Measurements from ENCODE around the gene TNRC6C. TPM values are rescaled to one million over a fixed set of nuclear protein-coding genes. Genes with fewer than 3 reads are reported as not detected.
"Not testable (repeated sequence)": the region's sequence is repeated elsewhere in the genome, so short reads cannot be mapped to it uniquely, and the experiment has no call there.

The TNRC6C gene
- total RNA-seq, 2 experiments from 2014 or later, result 10.9 to 15.6 TPM

GRCh38 chr17:78112518-78113471 is 154.3 kb downstream of the TNRC6C start:
- Mint-ChIP-seq H3K9me3 (no peaks in the 10 kb centered on the region), H3K4me1 (ENCODE audit: low read depth) (peaks cover 30% of the 10 kb centered on the region), H3K27ac (peak overlapping the region; percentile 76), H3K27me3 (no peaks in the 10 kb centered on the region), H3K4me3 (no peak overlapping the region), H3K36me3 (peaks cover 40% of the 10 kb centered on the region)
- ChIA-PET POLR2A (interaction anchor here (0.5 to 1.6 kb wide), 4 partner anchors 12 to 44 kb away, joined by 3 read pairs; no protein-coding TSS in a partner anchor), CTCF (interaction anchor here (0.7 to 4.9 kb wide), 18 partner anchors 9 to 139 kb away, joined by 3 to 60 read pairs (median 5); partner anchors contain the start of gene TMC8)
- peak; percentile 86 for DNase-seq
- intact Hi-C loops (cut with micrococcal nuclease), result loop anchor here (1.0 to 2.0 kb wide), 3 partner anchors 22 to 64 kb away; partner anchors contain the start of gene SYNGR2

GRCh38 chr17:78113804-78114785 is 155.6 kb downstream of the TNRC6C start:
- CTCF ChIA-PET, result interaction anchor here (0.9 to 4.9 kb wide), 10 partner anchors 8 to 72 kb away, joined by 3 to 60 read pairs (median 8); partner anchors contain the start of gene TMC8
- DNase-seq, result peak; percentile 78
- Mint-ChIP-seq H3K9me3 (no peaks in the 10 kb centered on the region), H3K27ac (peak overlapping the region; percentile 69), H3K4me1 (ENCODE audit: low read depth) (peaks cover 26% of the 10 kb centered on the region), H3K4me3 (no peak overlapping the region), H3K27me3 (no peaks in the 10 kb centered on the region), H3K36me3 (peaks cover 37% of the 10 kb centered on the region)
- intact Hi-C loops (cut with micrococcal nuclease), result loop anchor here (1.0 to 2.0 kb wide), 2 partner anchors 20 to 55 kb away; partner anchors contain the start of gene SYNGR2
- POLR2A ChIA-PET, result interaction anchor here (0.7 to 2.7 kb wide), 6 partner anchors 11 to 26 kb away, joined by 3 to 12 read pairs (median 4); no protein-coding TSS in a partner anchor

- H3K4me1 Mint-ChIP-seq (ENCODE audit: low read depth), result peaks cover 26% of the 10 kb centered on the region
- ChIA-PET CTCF (interaction anchor here (1.0 to 4.9 kb wide), 4 partner anchors 10 to 61 kb away, joined by 5 to 60 read pairs (median 24); partner anchors contain the start of gene TMC8), POLR2A (interaction anchor here (0.7 to 2.7 kb wide), 4 partner anchors 13 to 25 kb away, joined by 4 to 12 read pairs (median 5); no protein-coding TSS in a partner anchor)
- intact Hi-C loops (cut with micrococcal nuclease), result no loop called here
- no peak for DNase-seq
- no peak overlapping the region for H3K4me3 Mint-ChIP-seq
- H3K9me3 Mint-ChIP-seq, result no peaks in the 10 kb centered on the region
- peaks cover 34% of the 10 kb centered on the region for H3K36me3 Mint-ChIP-seq
- H3K27ac Mint-ChIP-seq, result no peak overlapping the region
- no peaks in the 10 kb centered on the region for H3K27me3 Mint-ChIP-seq
Measured at GRCh38 chr17:78114831-78115723, 156.6 kb downstream of the TNRC6C start.

GRCh38 chr17:78115803-78116202 is 157.3 kb downstream of the TNRC6C start:
- DNase-seq; H3K27me3 Mint-ChIP-seq; intact Hi-C loops (cut with micrococcal nuclease): not testable (repeated sequence)

GRCh38 chr17:78116411-78116810 is 157.9 kb downstream of the TNRC6C start:
- no peak overlapping the region for H3K4me3 Mint-ChIP-seq
- peaks cover 33% of the 10 kb centered on the region for H3K36me3 Mint-ChIP-seq
- intact Hi-C loops (cut with micrococcal nuclease), result no loop called here
- no peaks in the 10 kb centered on the region for H3K27me3 Mint-ChIP-seq
- H3K27ac Mint-ChIP-seq, result no peak overlapping the region
- ChIA-PET POLR2A (interaction anchor here (1.2 to 2.7 kb wide), 2 partner anchors 11 to 24 kb away, joined by 6 to 12 read pairs; no protein-coding TSS in a partner anchor), CTCF (interaction anchor here (1.0 to 4.9 kb wide), 2 partner anchors 14 to 59 kb away, joined by 5 to 40 read pairs; partner anchors contain the start of gene TMC8)
- peaks cover 38% of the 10 kb centered on the region for H3K4me1 Mint-ChIP-seq (ENCODE audit: low read depth)
- no peak for DNase-seq
- H3K9me3 Mint-ChIP-seq, result no peaks in the 10 kb centered on the region

More at GRCh38 chr17:78115803-78116202, 157.3 kb downstream of the TNRC6C start:
- H3K9me3 Mint-ChIP-seq, H3K27ac Mint-ChIP-seq, H3K4me3 Mint-ChIP-seq: not testable (repeated sequence)
- ChIA-PET POLR2A (interaction anchor here (0.7 to 2.7 kb wide), 3 partner anchors 12 to 24 kb away, joined by 4 to 12 read pairs (median 6); no protein-coding TSS in a partner anchor), CTCF (interaction anchor here (1.0 to 4.9 kb wide), 2 partner anchors 15 to 60 kb away, joined by 5 to 40 read pairs; partner anchors contain the start of gene TMC8)
- Mint-ChIP-seq H3K4me1 (ENCODE audit: low read depth) (peaks cover 32% of the 10 kb centered on the region), H3K36me3 (peaks cover 34% of the 10 kb centered on the region)

GRCh38 chr17:78117027-78117981 is 158.8 kb downstream of the TNRC6C start:
- POLR2A ChIA-PET, result interaction anchor here (1.1 to 1.2 kb wide), 2 partner anchors 13 to 23 kb away, joined by 4 to 6 read pairs; partner anchors contain the start of gene TMC8
- no peak overlapping the region for H3K4me3 Mint-ChIP-seq
- H3K9me3 Mint-ChIP-seq, result no peaks in the 10 kb centered on the region
- intact Hi-C loops (cut with micrococcal nuclease), result no loop called here
- no peak for DNase-seq
- H3K27me3 Mint-ChIP-seq, result no peaks in the 10 kb centered on the region
- no peak overlapping the region for H3K27ac Mint-ChIP-seq
- peaks cover 47% of the 10 kb centered on the region for H3K4me1 Mint-ChIP-seq (ENCODE audit: low read depth)
- CTCF ChIA-PET, result interaction anchor here (4.9 to 11.2 kb wide), 2 partner anchors 18 to 58 kb away, joined by 40 to 99 read pairs; no protein-coding TSS in a partner anchor
- H3K36me3 Mint-ChIP-seq, result peaks cover 41% of the 10 kb centered on the region

- Mint-ChIP-seq H3K4me3 (no peak overlapping the region), H3K27me3 (no peaks in the 10 kb centered on the region), H3K27ac (no peak overlapping the region), H3K4me1 (ENCODE audit: low read depth) (peaks cover 48% of the 10 kb centered on the region), H3K36me3 (peaks cover 43% of the 10 kb centered on the region), H3K9me3 (no peaks in the 10 kb centered on the region)
- POLR2A ChIA-PET, result interaction anchor here (1.1 kb wide), 1 partner anchor 11 kb away, joined by 4 read pairs; the partner anchor contains the start of gene TMC8
- intact Hi-C loops (cut with micrococcal nuclease), result no loop called here
- CTCF ChIA-PET, result interaction anchor here (1.2 to 11.2 kb wide), 3 partner anchors 17 to 133 kb away, joined by 3 to 99 read pairs (median 5); no protein-coding TSS in a partner anchor
- no peak for DNase-seq
Measured at GRCh38 chr17:78118801-78119241, 160.3 kb downstream of the TNRC6C start.

GRCh38 chr17:78120537-78120936 is 162.0 kb downstream of the TNRC6C start:
- DNase-seq, result no peak
- CTCF ChIA-PET, result interaction anchor here (0.8 to 11.2 kb wide), 4 partner anchors 8 to 53 kb away, joined by 3 to 99 read pairs (median 11); partner anchors contain the start of gene TMC8
- Mint-ChIP-seq H3K9me3 (no peaks in the 10 kb centered on the region), H3K36me3 (peaks cover 46% of the 10 kb centered on the region), H3K27me3 (no peaks in the 10 kb centered on the region), H3K4me3 (peak overlapping the region; percentile 23), H3K4me1 (ENCODE audit: low read depth) (peaks cover 49% of the 10 kb centered on the region), H3K27ac (peak overlapping the region; percentile 8)
- POLR2A ChIA-PET, result interaction anchor here (1.2 to 1.5 kb wide), 2 partner anchors 9 to 20 kb away, joined by 3 to 4 read pairs; partner anchors contain the start of gene TMC8
- intact Hi-C loops (cut with micrococcal nuclease), result no loop called here
